ENCODE data around the gene SUPT20H.

The SUPT20H gene

DNA sequence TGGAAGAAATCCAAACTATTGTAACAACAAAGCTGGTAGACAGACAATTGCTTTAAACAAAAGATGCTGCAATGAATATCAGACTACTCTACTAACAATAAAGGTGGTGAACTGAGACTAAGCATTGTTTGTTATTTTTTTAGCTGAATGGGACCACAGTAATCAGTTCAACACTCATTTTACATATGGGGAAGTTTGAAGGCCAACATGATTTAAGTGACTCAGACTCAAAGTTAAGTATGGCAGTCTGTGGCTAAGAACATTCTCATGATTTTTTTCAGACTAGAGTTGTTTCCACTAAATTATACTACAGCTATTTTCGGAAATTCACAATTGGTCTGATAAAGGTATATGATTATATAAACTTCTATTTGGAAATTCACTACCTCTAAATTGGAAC lies 48.5 kb downstream of the SUPT20H start:
- Histone ChIP-seq H3K27me3 (replicated peaks; ENCODE audit: insufficient read depth, low read length) (no peaks in the 10 kb centered on the region), H3F3A (ENCODE audit: insufficient read depth, low read length) (no peaks in the 10 kb centered on the region), H3K4me3 (ENCODE audit: low read length) (no peak overlapping the region), H3K4me1 (ENCODE audit: low read length) (no peaks in the 10 kb centered on the region), H3K79me2 (ENCODE audit: low read length) (no peaks in the 10 kb centered on the region), H3K27ac (ENCODE audit: low read length) (no peak overlapping the region), H3K9me3 (replicated peaks; ENCODE audit: insufficient read depth, low read length) (no peaks in the 10 kb centered on the region), H2AFZ (ENCODE audit: low read length) (no peak overlapping the region), H3K9me2 (replicated peaks; ENCODE audit: insufficient read depth, low read length) (no peaks in the 10 kb centered on the region), H3K4me2 (ENCODE audit: low read depth, low read length) (no peak overlapping the region), H3K9ac (ENCODE audit: low read length) (no peak overlapping the region), H4K20me1 (ENCODE audit: insufficient read depth, low read length) (no peaks in the 10 kb centered on the region), H3K36me3 (replicated peaks; ENCODE audit: insufficient read depth, low read length) (no peaks in the 10 kb centered on the region; the same call in 1 of the 2 replicates)
- no peak for TF ChIP-seq EZH2phosphoT487 (IDR thresholded peaks at IDR 0.05; ENCODE audit: low read length)
- TF ChIP-seq, protein P1, sequence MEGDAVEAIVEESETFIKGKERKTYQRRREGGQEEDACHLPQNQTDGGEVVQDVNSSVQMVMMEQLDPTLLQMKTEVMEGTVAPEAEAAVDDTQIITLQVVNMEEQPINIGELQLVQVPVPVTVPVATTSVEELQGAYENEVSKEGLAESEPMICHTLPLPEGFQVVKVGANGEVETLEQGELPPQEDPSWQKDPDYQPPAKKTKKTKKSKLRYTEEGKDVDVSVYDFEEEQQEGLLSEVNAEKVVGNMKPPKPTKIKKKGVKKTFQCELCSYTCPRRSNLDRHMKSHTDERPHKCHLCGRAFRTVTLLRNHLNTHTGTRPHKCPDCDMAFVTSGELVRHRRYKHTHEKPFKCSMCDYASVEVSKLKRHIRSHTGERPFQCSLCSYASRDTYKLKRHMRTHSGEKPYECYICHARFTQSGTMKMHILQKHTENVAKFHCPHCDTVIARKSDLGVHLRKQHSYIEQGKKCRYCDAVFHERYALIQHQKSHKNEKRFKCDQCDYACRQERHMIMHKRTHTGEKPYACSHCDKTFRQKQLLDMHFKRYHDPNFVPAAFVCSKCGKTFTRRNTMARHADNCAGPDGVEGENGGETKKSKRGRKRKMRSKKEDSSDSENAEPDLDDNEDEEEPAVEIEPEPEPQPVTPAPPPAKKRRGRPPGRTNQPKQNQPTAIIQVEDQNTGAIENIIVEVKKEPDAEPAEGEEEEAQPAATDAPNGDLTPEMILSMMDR (IDR thresholded peaks at IDR 0.05; ENCODE audit: low read length), result no peak
- TF ChIP-seq EZH2 (optimal IDR thresholded peaks at IDR 0.05; ENCODE audit: low read depth, low read length), result no peak
- no peak for DNase-seq

DNA sequence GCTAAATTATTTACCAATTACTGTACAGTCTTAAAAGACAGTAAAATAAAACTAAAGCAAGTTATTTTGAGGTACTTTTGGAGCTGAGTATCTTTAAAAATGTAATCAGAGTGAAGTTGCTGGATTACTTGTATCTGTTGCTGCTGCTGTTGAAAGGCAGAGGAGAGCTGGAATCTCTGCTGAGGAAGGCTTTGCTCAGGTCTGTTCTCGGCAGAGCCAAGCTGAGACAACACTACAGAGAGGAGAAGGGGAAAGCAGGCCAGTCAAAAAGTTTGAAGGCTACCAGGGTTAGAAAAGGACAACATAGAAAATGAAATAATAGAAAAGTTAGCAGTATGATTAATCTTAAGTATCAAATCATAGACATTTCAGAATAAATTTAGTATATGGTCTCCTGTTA lies 49.1 kb downstream of the SUPT20H start:
- no peaks in the 10 kb centered on the region; the same call in 1 of the 2 replicates for H3K36me3 ChIP-seq (replicated peaks; ENCODE audit: insufficient read depth, low read length)
- H4K20me1 ChIP-seq (ENCODE audit: insufficient read depth, low read length), result no peaks in the 10 kb centered on the region
- TF ChIP-seq, protein P1 (IDR thresholded peaks at IDR 0.05; ENCODE audit: low read length), result no peak
- TF ChIP-seq EZH2phosphoT487 (IDR thresholded peaks at IDR 0.05; ENCODE audit: low read length) (no peak), EZH2 (optimal IDR thresholded peaks at IDR 0.05; ENCODE audit: low read depth, low read length) (no peak)
- no peaks in the 10 kb centered on the region for H3K9me2 ChIP-seq (replicated peaks; ENCODE audit: insufficient read depth, low read length)
- H3K9me3 ChIP-seq (replicated peaks; ENCODE audit: insufficient read depth, low read length), result no peaks in the 10 kb centered on the region
- H3K27ac ChIP-seq (ENCODE audit: low read length), result no peak overlapping the region
- no peak for DNase-seq
- no peaks in the 10 kb centered on the region for H3F3A ChIP-seq (ENCODE audit: insufficient read depth, low read length)
- H3K9ac ChIP-seq (ENCODE audit: low read length), result no peak overlapping the region
- no peaks in the 10 kb centered on the region for H3K79me2 ChIP-seq (ENCODE audit: low read length)
- H2AFZ ChIP-seq (ENCODE audit: low read length), result no peak overlapping the region
- no peaks in the 10 kb centered on the region for H3K27me3 ChIP-seq (replicated peaks; ENCODE audit: insufficient read depth, low read length)
- H3K4me3 ChIP-seq (ENCODE audit: low read length), result no peak overlapping the region
- no peaks in the 10 kb centered on the region for H3K4me1 ChIP-seq (ENCODE audit: low read length)
- no peak overlapping the region for H3K4me2 ChIP-seq (ENCODE audit: low read depth, low read length)

DNA sequence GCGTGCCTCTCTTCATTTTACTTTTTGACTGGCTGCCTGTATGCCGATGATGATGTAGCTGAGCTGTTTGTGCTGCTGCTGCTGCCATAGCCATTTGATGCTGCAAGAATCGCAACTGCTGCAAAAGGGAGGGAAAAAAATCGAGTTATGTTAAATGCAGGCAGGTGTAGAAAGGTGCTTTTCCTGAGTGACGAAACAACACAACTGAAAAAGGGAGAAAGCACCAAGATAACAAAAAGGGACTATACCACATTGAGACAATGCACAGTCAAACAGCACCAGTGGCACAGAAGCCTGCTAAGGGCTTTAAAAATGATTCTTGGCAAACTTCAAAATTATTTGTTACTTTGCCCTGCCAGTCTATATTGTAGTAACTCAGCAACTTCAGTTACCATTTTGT lies 49.8 kb downstream of the SUPT20H start:
- H3F3A ChIP-seq (ENCODE audit: insufficient read depth, low read length), result no peaks in the 10 kb centered on the region
- H3K4me1 ChIP-seq (ENCODE audit: low read length), result no peaks in the 10 kb centered on the region
- no peak overlapping the region for H3K27ac ChIP-seq (ENCODE audit: low read length)
- no peak for DNase-seq
- no peaks in the 10 kb centered on the region for H3K27me3 ChIP-seq (replicated peaks; ENCODE audit: insufficient read depth, low read length)
- H3K4me2 ChIP-seq (ENCODE audit: low read depth, low read length), result no peak overlapping the region
- H3K79me2 ChIP-seq (ENCODE audit: low read length), result no peaks in the 10 kb centered on the region
- no peaks in the 10 kb centered on the region for H3K9me2 ChIP-seq (replicated peaks; ENCODE audit: insufficient read depth, low read length)
- no peak overlapping the region for H3K9ac ChIP-seq (ENCODE audit: low read length)
- H3K9me3 ChIP-seq (replicated peaks; ENCODE audit: insufficient read depth, low read length), result no peaks in the 10 kb centered on the region
- H4K20me1 ChIP-seq (ENCODE audit: insufficient read depth, low read length), result no peaks in the 10 kb centered on the region
- H3K4me3 ChIP-seq (ENCODE audit: low read length), result no peak overlapping the region
- TF ChIP-seq EZH2phosphoT487 (IDR thresholded peaks at IDR 0.05; ENCODE audit: low read length) (no peak), EZH2 (optimal IDR thresholded peaks at IDR 0.05; ENCODE audit: low read depth, low read length) (no peak)
- TF ChIP-seq, protein P1 (IDR thresholded peaks at IDR 0.05; ENCODE audit: low read length), result no peak
- H2AFZ ChIP-seq (ENCODE audit: low read length), result no peak overlapping the region
- no peaks in the 10 kb centered on the region; the same call in 1 of the 2 replicates for H3K36me3 ChIP-seq (replicated peaks; ENCODE audit: insufficient read depth, low read length)

Measured in MM.1S (cell line).